GM23248 (cell line): ENCODE results near the gene GSX1. TPM values are rescaled to one million over a fixed set of nuclear protein-coding genes. Genes with fewer than 3 reads are reported as not detected.

Source experiments
- DNase-seq: peaks from one replicate; pipeline ENCODE4 v3.0.0-alpha.2; 2015
- H2AFZ ChIP-seq: fragments of 200-600 bp; sonication (generic); 2 replicates; pipeline ENCODE4 v1.6.1; 2016; ENCODE audit warnings: antibody characterized with exemption
- H3F3A ChIP-seq: fragments of 200-600 bp; sonication (generic); 2 replicates; pipeline ENCODE4 v1.6.1; 2016; ENCODE audit warnings: mild to moderate bottlenecking, antibody characterized with exemption, mixed run types; ENCODE audit not compliant: insufficient read depth
- H3K27ac ChIP-seq: fragments of 200-600 bp; sonication (generic); 2 replicates; pipeline ENCODE4 v1.5.1; 2016; ENCODE audit warnings: mild to moderate bottlenecking
- H3K27me3 ChIP-seq: fragments of 200-600 bp; sonication (generic); replicated peaks from 2 replicates; pipeline ENCODE4 v1.6.1; 2016; ENCODE audit warnings: mild to moderate bottlenecking; ENCODE audit not compliant: insufficient read depth
- H3K36me3 ChIP-seq: fragments of 200-600 bp; sonication (generic); 2 replicates; pipeline ENCODE4 v1.6.1; 2016; ENCODE audit warnings: low read depth, mild to moderate bottlenecking
- H3K4me1 ChIP-seq: fragments of 200-600 bp; sonication (generic); 2 replicates; pipeline ENCODE4 v1.6.1; 2016; ENCODE audit warnings: mild to moderate bottlenecking; ENCODE audit not compliant: insufficient read depth
- H3K4me2 ChIP-seq: fragments of 200-600 bp; sonication (generic); one replicate; pipeline ENCODE4 v1.6.1; 2016; ENCODE audit warnings: mild to moderate bottlenecking; ENCODE audit not compliant: unreplicated experiment
- H3K4me3 ChIP-seq: fragments of 200-600 bp; sonication (generic); 2 replicates; pipeline ENCODE4 v1.5.1; 2016; ENCODE audit warnings: mild to moderate bottlenecking
- H3K79me2 ChIP-seq: fragments of 200-600 bp; sonication (generic); 2 replicates; pipeline ENCODE4 v1.6.1; 2016; ENCODE audit warnings: mild to moderate bottlenecking; ENCODE audit not compliant: insufficient read depth
- H3K9ac ChIP-seq: fragments of 200-600 bp; sonication (generic); 2 replicates; pipeline ENCODE4 v1.6.1; 2016; ENCODE audit warnings: mild to moderate bottlenecking
- H3K9me2 ChIP-seq: fragments of 200-600 bp; sonication (generic); 2 replicates; pipeline ENCODE4 v1.6.1; 2016; ENCODE audit warnings: mixed run types, mild to moderate bottlenecking, moderate library complexity; ENCODE audit not compliant: insufficient read depth
- H3K9me3 ChIP-seq: fragments of 200-600 bp; sonication (generic); one replicate; pipeline ENCODE4 v1.6.1; 2017; ENCODE audit warnings: low read depth
- H4K20me1 ChIP-seq: fragments of 200-600 bp; sonication (generic); 2 replicates; pipeline ENCODE4 v1.6.0; 2016; ENCODE audit not compliant: insufficient read depth
- EZH2 ChIP-seq: fragments of 200-600 bp; sonication (generic); IDR thresholded peaks from 2 replicates; pipeline ENCODE4 v1.6.1; 2018; ENCODE audit warnings: antibody characterized with exemption, mild to moderate bottlenecking; ENCODE audit not compliant: insufficient read depth, poor library complexity, severe bottlenecking
- EZH2phosphoT487 ChIP-seq: fragments of 200-600 bp; sonication (generic); IDR thresholded peaks from 2 replicates; pipeline ENCODE4 v1.6.1; 2018; ENCODE audit warnings: antibody characterized with exemption, moderate library complexity, mild to moderate bottlenecking, low read depth; ENCODE audit not compliant: insufficient read depth
- WGBS, 2 experiments: methylation state at CpG; one replicate each; pipeline ENCODE4 v1.1.6; 2015 to 2017; ENCODE audit warnings: low lambda C conversion rate in 2 of 2, low coverage in 1 of 2; ENCODE audit errors: missing lambda C conversion rate in 2 of 2; 5-methylcytosine and 5-hydroxymethylcytosine counted together
- in situ Hi-C: fragments of 300-500 bp; cut with MboI; formaldehyde crosslinking; loops from 2 replicates; pipeline ENCODE4 v1.15.0; 2020
- polyA plus RNA-seq: library from polyadenylated mRNA; unstranded; fragments of >200 nt; fragmentation: Nextera tagmentation; extraction: Ambion mirVana; gene quantifications from 2 replicates; pipeline ENCODE4 v1.2.1, GENCODE V29; 2016
- total RNA-seq: library from RNA; depleted of rRNA; stranded (reverse); fragments of >200 nt; shearing (Covaris generic); gene quantifications from 2 replicates; pipeline ENCODE4 v1.2.3, GENCODE V29; 2014

The GSX1 gene
- total and polyA plus RNA-seq, 2 experiments from 2014 or later: not detected

DNA sequence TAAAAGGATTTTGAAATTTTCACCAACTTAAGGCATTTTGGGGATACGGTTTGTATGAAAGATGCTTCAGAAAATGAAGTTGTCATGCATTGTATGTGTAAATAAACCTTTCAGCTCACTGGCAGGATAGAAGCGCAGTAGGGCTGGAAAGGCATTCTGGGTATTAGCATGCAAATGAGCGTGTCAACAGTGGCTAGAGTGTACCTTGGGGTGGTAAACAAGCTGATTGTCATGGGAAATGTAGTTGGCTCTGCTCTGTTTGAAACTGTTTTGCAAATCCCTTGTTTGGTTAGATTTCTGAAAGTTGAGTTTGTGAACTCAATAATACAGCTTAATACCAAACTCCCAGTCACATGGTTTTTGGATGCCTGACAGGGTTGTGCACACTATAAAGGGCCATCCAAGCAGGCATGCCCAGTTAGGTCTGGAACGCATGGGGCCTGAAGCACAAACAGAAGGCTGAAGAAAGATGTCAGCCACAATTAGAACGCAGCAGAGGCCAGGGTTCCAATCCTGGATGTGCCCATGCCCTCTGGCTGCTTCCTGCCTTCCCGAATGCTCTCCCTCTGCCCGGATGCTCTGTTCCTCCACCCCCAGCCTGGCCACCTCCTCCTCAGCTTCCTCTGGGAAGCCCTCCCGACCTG is 14.6 kb downstream of the GSX1 start:
- no peaks in the 10 kb centered on the region for H3K9me3 ChIP-seq
- no peak overlapping the region for H2AFZ ChIP-seq
- no peaks in the 10 kb centered on the region for H3F3A ChIP-seq
- no peaks in the 10 kb centered on the region for H3K36me3 ChIP-seq
- no peaks in the 10 kb centered on the region for H3K79me2 ChIP-seq
- WGBS, 2 experiments: 28 to 29% methylated on average over 8 of the region's 8 CpGs
- no peak for TF ChIP-seq EZH2phosphoT487
- TF ChIP-seq EZH2: no peak
- H3K27ac ChIP-seq: no peak overlapping the region
- peaks cover 17% of the 10 kb centered on the region for H3K27me3 ChIP-seq
- in situ Hi-C loops: no loop called here
- H4K20me1 ChIP-seq: no peaks in the 10 kb centered on the region
- H3K9ac ChIP-seq: no peak overlapping the region
- H3K4me2 ChIP-seq: no peak overlapping the region
- H3K9me2 ChIP-seq: no peaks in the 10 kb centered on the region
- H3K4me3 ChIP-seq: no peak overlapping the region
- H3K4me1 ChIP-seq: no peaks in the 10 kb centered on the region
- DNase-seq: no peak

DNA sequence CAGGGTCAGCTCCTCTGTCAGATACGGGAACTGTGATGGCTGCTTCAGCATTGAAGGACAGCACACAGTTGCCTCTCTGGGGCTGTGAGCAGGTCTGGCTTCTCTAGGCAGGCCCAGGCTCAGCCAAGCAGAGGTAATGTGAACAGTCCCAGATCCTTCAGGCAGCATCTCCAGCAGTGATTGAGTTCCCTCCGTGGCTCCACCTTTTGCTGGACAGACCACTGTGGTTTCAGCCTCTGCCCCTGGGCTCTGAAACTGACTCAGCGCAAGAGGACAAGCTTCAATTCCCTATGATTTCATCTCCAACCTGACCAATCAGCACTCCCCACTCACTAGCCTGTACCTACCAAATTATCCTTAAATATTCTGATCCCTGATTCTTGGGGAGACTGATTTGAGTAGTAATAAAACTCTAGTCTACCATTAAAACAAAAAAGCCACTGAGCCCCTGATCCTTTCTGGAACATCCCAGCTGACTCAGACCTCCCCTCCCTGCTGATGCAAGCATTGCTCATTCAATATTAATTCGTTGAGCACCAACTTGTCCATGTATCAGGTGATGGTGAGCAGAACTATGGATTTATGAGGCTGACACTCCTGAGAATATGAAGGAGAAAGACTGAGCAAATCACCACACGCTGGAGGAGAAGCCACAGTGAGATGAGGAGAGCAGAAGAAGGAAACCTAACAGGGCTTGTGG is 16.7 kb downstream of the GSX1 start:
- in situ Hi-C loops: no loop called here
- Histone ChIP-seq H2AFZ (no peak overlapping the region), H3K79me2 (no peaks in the 10 kb centered on the region), H3K27ac (no peak overlapping the region), H3K4me2 (no peak overlapping the region), H3K27me3 (peaks cover 23% of the 10 kb centered on the region), H3K9ac (no peak overlapping the region), H3K9me3 (no peaks in the 10 kb centered on the region), H3F3A (no peaks in the 10 kb centered on the region), H3K4me1 (no peaks in the 10 kb centered on the region), H3K36me3 (no peaks in the 10 kb centered on the region), H4K20me1 (no peaks in the 10 kb centered on the region), H3K4me3 (no peak overlapping the region), H3K9me2 (no peaks in the 10 kb centered on the region)
- no peak for DNase-seq
- no peak for TF ChIP-seq EZH2
- TF ChIP-seq EZH2phosphoT487: no peak
- WGBS, 2 experiments: 17 to 23% methylated on average over 5 of the region's 5 CpGs

DNA sequence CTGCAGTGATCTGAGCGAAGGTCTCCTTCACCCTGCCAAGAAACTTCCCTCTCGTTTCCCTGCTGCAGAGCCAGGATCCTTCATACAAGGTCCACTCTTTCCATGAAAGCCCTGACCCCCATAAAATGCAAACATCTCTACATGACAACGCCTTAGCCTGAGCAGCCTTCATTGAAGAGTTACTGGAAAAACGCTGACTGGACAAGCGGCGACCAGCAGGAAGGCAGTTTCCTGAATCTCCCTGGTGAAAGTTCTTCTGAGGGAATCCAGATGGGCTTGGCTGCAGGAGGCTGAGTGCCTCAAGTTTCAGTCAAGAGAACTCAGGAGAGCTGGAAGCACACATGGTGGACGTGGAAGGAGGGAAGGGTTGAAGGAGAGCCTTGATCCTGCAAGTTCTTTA is 17.7 kb downstream of the GSX1 start:
- in situ Hi-C loops: no loop called here
- Histone ChIP-seq H3K9me3 (no peaks in the 10 kb centered on the region), H3K9ac (no peak overlapping the region), H2AFZ (no peak overlapping the region), H3K9me2 (no peaks in the 10 kb centered on the region), H3F3A (no peaks in the 10 kb centered on the region), H4K20me1 (no peaks in the 10 kb centered on the region), H3K36me3 (no peaks in the 10 kb centered on the region), H3K4me1 (no peaks in the 10 kb centered on the region), H3K79me2 (no peaks in the 10 kb centered on the region), H3K4me3 (no peak overlapping the region), H3K4me2 (no peak overlapping the region), H3K27ac (no peak overlapping the region), H3K27me3 (peaks cover 20% of the 10 kb centered on the region; the same call in 1 of the 2 replicates)
- TF ChIP-seq EZH2 (no peak), EZH2phosphoT487 (no peak)
- 28 to 29% methylated on average over 7 of the region's 7 CpGs for WGBS, 2 experiments
- no peak for DNase-seq

DNA sequence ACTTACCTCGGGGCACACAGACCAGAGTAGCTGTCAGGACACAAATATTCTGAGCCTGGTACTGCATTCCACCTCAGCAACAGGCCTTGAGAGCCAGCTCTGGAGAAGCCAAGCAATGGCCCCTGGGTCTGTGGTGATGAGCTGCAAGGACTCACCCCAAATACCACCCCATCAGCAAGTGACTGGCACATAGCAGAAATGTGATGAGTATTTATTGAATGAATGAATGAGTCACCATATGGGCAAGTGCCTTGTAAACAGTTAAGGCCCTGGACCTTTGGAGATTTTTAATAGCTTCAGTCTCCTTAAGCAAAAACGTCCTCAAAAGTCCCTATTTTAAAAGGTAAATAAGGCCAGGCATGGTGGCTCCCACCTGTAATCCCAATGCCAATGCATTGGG is 18.2 kb downstream of the GSX1 start:
- WGBS, 2 experiments: 25 to 36% methylated on average over 2 of the region's 2 CpGs

More for the DNA sequence above, 18.2 kb downstream of the GSX1 start:
- Histone ChIP-seq H2AFZ (no peak overlapping the region), H3F3A (no peaks in the 10 kb centered on the region), H4K20me1 (no peaks in the 10 kb centered on the region), H3K9ac (no peak overlapping the region), H3K4me3 (no peak overlapping the region), H3K27ac (no peak overlapping the region), H3K79me2 (no peaks in the 10 kb centered on the region), H3K4me2 (no peak overlapping the region), H3K9me2 (no peaks in the 10 kb centered on the region), H3K36me3 (no peaks in the 10 kb centered on the region), H3K4me1 (no peaks in the 10 kb centered on the region), H3K27me3 (peaks cover 15% of the 10 kb centered on the region; the same call in 1 of the 2 replicates), H3K9me3 (no peaks in the 10 kb centered on the region)
- in situ Hi-C loops: no loop called here
- no peak for DNase-seq
- no peak for TF ChIP-seq EZH2
- no peak for TF ChIP-seq EZH2phosphoT487
